Jurkat, Clone E6-1 (cell line): Measurements from ENCODE around the gene MYH9.

Source experiments
- DNase-seq: peaks from one replicate; pipeline ENCODE4 v3.0.0-alpha.2; 2011; ENCODE audit warnings: low read depth, low spot score
- H3K4me3 ChIP-seq: 2 replicates; pipeline ENCODE4 v1.5.1; 2011; ENCODE audit warnings: mild to moderate bottlenecking, low read length, control low read depth, moderate library complexity

The MYH9 gene

DNA sequence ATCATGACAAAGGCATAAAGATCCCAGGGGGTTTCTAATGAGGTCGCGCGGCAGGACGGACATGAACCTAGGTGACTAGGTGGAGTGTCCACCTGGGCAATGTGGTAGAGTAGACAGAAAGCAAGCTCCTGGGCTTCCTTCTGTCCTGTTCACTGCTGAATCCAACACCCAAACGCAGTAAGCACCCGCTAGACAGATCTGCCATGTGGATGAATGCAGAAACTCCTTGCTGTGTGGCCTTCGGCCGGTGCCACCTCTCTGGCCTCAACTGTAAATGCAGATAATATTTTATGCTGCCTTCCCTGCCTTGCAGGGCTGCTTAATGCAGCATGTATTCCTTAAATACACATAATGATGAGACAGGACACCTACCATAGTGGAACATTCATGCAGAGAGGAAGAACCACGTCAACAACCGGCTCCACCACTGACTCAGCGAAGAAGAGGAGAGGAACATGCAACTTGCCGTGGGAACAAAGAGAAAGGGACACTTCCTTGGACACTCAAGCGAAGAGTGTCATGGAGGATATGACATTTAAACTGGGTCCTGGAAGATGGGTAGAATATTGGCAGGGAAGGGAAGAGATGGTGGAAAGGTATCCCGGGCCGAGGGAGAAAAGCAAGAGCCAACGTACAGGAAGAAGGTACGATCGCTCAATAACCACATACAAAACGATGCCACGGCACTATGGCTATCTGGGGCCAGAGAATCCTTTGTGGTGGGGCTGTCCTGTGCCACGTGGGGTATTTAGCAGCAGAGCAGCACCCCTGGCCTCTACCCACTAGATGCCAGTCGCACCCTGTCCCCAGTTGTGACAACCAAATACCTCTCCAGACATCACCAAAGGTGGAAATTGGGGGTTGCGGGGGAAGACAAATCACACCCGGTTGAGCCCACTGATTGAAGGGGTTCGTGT lies 30.8 kb downstream of the MYH9 start:
- no peak for DNase-seq
- H3K4me3 ChIP-seq: no peak overlapping the region

DNA sequence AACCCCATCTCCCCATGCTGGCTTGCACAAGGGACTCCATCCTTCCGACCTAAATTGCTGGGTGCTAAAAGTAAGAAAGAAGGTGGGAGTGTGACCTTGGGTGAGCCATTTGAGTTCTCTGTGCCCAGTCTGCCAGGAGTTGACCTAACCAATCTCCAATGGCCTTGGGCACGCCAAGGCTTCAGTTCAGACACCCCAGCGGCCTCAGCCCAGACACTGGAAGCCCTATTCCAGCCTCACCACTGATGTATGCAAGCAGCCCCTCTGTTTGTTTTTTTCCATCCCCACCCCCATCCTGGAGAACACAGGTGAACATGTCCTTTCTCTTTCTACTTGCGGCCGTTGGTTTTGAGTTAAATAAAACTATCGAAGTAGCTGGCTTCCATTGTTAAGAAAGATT lies 31.9 kb downstream of the MYH9 start:
- no peak overlapping the region for H3K4me3 ChIP-seq
- no peak for DNase-seq

DNA sequence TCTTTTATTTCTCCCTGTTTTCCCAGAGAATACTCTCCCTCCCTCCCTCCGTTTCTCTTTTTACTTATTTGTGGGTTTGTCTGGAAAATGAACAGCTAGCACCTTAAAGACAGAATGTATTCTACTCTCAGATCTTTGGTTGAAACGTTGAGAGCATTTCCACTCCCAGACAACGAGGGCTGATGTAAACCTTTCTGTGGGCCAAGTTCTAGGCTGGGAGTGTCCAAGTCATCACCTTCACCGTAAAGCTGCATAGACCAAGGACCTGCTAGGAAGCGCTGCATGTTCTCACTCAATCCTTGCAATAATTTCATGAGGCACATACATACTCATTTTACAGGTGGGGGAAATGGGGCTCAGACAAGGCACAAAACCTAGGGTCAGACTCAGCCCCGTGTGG lies 32.4 kb downstream of the MYH9 start:
- no peak overlapping the region for H3K4me3 ChIP-seq
- DNase-seq: no peak

DNA sequence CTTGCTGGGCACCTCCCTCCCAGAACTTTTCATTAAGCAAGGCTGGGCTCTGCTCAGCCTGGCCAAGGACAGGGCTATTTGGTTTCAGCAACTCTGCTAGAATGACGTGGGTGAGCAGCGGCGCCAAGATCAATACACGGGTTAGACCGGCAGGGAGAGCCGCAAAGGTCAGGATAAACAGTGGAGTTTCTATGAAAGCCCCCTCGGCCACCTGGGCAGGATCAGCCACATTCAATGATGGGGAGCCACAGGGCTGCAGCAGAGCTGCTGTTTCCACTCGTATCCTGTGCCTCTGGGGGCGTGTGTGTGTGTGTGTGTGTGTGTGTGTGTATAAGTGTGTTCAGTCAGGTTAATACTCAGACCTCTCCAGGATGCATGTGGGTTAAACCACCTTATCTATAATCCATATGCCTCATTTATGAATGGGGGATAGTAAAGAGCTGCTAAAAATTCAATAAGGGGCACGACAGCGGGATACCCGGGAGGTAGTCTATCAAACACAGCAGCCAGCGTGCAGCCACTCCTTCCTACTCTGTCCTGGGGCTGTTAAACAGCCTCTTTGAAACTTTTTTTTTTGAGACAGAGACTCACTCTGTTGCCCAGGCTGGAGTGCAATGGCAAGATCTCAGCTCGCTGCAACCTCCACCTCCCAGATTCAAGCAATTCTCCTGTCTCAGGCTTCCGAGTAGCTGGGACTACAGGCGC lies 34.8 kb downstream of the MYH9 start:
- DNase-seq: no peak
- no peak overlapping the region for H3K4me3 ChIP-seq

DNA sequence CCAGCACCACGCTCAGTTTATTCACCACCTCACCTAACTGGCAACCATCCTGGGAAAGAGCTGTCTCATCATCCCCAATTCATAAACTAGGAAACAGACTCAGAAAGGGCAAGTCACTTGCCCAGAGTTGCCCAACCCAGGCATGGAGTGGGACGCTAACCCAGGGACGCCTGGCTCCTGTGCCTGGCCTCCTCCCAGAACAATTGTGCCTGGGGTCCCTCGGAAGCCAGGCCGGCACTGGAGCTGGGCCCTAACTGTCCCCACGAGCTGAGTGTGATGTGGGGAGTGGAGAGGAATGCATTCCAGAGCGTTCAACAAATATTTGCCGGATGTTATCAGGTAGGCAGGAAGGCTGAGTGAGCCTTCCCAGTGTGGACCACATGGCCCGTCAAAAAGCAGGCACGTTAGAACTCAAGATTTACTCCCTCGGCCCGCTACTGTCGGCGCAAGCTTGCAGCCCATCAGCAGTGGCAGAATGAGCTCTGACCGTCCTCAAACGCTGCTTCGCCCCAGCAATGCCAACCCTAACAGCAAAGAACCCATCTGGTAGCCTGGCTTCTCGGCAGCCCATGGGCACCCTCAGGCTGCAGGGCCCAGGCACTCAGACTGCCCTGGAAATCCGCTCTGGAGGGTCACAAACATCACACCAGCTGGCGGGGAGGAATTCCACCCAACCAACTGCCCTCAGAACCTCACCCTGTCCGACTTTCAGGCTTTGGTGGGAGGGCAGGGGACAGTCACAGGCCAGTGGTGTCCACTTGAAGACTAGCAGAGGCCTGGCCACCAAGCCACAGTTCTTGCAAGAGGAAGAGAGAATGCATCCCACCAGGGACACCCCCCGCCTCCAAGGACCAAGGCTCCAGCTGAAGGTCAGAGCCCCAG lies 35.6 kb downstream of the MYH9 start:
- no peak for DNase-seq
- no peak overlapping the region for H3K4me3 ChIP-seq

DNA sequence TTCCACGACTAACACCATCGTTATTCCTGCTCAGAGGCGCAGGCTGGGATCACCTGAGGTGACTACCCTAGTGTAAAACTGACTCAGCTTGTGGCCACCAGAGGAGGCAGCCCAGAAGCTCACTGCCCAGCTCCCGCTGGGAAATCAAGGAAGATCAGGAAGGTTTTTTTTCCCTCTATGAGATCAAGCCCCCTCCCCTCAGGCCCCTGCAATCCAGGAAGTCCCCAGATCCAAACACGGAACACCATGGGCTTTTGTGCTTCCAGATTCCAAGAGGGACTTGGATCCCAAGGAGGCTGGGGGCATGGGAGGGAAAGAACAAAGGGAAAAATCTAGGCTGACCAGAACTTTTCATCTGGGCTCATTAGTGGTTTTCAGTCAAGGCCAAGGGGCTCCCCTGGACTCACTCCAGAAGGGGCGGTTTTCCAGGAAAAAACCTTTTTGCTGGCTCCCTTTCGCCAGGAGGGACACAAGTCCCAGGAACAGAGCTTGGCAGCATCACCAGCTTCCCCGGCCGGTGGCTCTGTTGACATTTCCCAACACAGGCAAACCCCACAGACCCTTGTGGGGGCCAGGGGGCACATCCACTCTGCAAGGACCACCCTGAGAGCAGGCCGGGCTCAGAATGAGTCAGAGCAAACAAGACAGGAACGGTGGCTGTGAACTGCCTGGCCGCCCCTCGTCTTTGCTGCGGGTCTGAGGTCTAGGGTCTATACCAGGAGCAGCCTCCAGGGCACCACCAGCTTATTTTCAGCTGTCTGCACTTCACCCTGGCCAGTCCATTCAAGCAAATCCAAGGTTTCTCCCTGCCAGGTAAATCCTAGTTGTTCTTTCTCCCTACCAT lies 36.8 kb downstream of the MYH9 start:
- no peak for DNase-seq
- H3K4me3 ChIP-seq: no peak overlapping the region

DNA sequence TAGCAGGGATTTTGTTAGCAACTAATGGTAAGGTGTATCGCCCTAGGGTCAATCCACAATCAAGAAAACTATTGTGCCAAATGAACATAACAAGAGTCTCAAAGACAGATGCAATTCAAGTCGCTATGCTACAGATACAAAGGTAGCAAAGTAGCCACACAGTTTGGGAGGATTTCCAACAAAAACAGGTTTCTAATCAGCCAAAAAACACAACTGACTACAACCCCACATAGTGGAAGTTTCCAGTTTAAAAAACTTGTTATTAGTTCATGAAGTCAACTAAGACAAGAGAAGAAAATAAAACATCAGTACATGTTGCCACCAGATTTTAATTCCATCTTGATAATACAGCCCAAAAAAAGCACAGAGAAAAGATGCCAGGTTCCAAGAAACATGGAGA lies 38.0 kb downstream of the MYH9 start:
- no peak for DNase-seq
- H3K4me3 ChIP-seq: no peak overlapping the region

DNA sequence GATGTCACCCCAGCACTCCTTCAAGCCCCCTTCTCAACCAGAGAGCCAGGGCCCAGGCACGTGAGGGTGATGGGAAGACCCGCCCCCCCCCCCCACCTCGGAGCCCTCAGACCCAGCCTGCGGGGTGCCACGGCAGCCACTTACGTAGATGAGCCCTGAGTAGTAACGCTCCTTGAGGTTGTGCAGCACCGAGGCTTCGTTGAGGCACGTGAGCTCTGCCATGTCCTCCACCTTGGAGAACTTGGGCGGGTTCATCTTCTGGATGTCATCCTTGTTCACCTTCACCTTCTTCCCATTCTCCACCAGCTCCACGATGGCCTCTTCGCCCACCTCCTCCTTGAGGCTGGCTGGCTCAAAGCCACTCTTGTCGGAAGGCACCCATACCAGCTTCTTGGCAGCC lies 39.0 kb downstream of the MYH9 start:
- H3K4me3 ChIP-seq: no peak overlapping the region
- DNase-seq: no peak

DNA sequence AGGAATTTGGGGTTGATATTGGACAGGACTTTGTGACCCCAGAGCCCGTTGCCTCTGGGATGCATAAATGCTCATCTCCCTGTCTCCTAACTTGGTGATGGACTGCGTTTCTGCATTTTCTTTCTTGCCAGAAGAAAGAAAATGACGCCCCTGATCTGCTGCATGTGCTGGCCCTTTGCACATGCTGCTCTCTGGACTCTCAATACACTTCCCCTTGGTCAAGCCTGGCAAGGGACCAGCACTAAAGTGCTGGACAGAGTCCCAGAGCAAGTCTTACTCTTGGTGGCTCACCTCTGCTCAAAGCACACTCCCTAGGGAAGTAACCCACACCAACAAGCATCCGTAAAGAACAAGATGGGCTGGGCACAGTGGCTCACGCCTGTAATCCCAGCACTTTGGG lies 40.7 kb downstream of the MYH9 start:
- H3K4me3 ChIP-seq: no peak overlapping the region
- DNase-seq: no peak

DNA sequence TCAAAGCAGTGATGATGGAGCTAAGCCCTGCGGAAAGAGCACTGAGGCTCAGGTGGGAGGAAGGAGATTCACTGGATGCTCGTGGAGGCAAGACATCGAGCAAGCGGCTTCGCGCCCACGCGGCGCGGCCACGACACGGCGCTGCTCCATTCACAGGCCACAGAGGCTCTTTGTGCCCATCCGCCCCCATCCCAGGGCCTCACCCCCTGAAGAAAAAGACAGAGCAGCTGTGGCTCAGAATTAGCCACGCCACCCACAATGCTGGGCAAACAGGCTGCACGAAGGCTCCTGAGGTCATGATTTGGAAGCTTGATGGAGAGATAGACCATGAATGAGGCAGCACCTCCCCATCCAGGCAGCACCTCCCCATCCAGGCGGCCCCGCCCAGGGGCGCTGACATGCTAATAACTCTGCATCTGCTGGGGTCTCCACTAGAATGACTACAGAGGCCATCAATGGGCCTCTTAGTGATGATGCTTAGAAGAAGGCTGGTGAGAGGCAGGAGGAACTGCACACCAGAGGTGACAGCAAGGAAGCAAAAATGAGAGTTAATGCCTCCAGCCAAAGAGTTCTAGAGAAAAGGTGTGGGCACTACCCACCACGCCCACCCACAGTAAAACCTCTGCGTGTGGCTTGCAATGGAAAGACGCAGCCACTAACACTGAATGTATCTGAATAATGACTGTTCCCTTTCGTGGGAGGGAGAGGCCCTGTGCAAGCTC lies 43.5 kb downstream of the MYH9 start:
- DNase-seq: no peak
- no peak overlapping the region for H3K4me3 ChIP-seq

DNA sequence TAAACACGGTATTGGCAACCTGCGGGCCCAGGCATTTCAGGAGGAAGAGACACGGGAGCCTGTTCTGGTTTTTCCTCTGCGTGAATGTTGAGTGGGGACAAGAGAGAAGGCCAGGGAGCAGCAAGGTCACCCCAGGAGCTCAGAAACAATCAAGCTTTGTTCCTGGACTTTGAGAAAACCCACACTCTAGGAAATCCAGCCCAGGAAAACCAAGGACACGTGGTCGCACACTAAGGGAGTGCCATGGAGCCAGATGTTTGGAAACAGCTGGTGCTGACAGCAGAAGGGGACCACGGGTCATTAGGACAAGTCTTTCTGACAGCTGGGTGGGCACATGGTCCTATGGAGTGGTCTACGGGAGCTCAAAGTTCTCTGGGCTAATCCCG lies 44.1 kb downstream of the MYH9 start:
- no peak overlapping the region for H3K4me3 ChIP-seq

DNA sequence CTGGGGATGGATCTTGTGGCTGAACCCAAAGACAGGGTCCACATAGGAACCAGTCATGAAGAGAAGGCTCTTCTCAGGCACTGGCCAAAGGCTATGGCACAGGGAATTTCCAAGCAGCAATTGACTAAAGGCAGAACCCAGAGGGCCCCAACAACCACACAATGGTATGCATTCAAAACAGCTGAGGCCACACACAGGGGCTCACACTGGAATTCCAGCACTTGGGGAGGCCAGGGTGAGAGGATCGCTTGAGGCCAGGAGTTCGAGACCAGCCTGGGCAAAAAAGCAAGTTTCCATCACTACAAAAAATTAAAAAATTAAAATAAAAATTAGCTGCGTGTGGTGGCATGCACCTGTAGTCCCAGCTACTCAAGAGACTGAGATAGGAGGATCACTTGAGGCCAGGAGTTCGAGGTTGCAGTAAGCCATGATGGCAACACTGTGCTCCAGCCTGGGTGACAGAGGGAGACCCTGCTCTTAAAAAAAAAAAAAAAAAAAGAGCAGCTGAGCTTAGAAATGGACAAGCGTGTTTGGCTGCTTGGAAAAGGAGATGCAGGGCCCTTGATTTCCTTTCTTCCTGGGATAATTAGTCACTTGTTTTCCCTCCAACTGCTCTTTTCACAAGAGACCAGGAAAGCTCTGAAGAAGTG lies 44.6 kb downstream of the MYH9 start:
- DNase-seq: no peak

More for the DNA sequence above, 44.1 kb downstream of the MYH9 start:
- DNase-seq: no peak

DNA sequence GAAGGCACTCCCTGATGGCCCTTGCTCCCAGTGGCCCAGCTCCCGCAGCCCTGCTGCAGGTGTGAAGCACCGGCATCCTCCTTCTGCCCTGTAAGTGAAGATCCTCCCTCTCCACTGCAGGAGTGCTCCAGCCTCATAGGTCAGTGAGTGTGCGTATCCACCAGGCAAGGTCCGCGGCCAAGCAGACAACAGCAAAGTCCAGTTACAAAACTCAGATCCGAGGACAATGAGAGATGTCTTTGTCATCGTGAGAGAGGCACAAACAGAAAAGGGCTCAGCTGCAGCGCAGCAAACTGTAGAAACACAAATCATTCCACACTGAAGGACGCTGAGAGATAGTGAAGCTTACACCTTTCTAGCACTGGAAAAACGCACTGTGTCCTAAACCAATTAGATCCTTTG lies 46.1 kb downstream of the MYH9 start:
- no peak overlapping the region for H3K4me3 ChIP-seq
- no peak for DNase-seq

More for the DNA sequence above, 44.6 kb downstream of the MYH9 start:
- no peak overlapping the region for H3K4me3 ChIP-seq

DNA sequence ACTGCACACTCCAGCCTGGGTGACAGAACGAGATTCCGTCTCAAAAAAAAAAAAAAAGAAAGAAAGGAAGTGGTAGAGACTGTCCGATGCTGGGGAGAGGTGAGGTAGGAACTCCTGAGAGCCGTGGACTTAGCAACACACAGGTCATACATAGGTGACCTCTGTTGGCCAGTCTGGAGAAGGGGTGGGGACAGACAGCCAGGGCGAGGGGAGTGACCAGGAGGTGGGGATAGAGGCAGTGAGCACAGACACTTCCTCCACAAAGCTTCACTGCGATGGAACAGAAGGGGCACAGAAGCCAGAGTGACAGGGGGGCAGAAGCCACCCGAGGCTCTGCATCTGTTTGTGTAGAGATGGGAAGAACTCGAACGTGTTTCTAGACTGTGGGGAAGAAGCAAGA lies 47.1 kb downstream of the MYH9 start:
- H3K4me3 ChIP-seq: no peak overlapping the region
- no peak for DNase-seq

DNA sequence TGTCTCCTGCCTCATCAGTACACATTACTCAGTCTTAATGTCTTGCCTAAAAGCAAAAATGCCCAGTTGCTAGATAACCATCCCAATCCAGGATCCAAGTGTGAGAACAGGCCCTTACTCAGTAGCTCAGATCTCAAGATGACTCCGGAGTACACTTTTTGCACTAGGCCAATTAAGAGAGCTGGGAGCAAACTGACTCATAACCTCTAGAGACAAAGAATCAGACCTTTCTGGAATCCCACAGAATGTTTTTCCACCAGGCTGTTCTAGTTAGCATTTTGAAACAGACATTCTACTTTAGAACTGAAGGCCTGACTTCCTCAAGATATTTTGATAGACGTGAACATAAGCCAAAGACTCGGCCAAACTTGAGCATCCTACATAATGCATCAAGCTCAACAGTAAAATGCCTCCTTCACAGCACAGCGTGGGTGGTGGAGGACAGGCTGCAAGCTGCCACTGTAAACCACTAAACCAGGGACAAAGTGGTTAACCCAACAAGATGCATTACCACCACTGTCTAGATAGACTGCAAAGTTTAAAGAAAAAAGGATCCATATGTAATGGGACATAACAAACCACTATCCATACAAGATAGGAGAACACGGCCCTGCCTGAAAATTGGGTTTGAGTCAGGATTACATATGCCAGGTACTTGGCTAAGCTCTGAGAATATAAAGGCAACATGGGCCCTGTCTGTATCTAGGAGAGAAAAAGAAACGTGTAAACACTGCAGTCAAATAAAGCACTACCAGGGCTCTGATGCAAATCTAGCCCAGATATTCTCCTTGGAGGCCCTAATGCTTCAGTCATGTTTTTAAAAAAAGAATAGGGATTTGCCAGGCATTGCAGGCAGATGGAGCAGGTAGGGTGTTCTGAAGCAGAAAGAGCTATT lies 48.3 kb downstream of the MYH9 start:
- no peak for DNase-seq
- H3K4me3 ChIP-seq: no peak overlapping the region

DNA sequence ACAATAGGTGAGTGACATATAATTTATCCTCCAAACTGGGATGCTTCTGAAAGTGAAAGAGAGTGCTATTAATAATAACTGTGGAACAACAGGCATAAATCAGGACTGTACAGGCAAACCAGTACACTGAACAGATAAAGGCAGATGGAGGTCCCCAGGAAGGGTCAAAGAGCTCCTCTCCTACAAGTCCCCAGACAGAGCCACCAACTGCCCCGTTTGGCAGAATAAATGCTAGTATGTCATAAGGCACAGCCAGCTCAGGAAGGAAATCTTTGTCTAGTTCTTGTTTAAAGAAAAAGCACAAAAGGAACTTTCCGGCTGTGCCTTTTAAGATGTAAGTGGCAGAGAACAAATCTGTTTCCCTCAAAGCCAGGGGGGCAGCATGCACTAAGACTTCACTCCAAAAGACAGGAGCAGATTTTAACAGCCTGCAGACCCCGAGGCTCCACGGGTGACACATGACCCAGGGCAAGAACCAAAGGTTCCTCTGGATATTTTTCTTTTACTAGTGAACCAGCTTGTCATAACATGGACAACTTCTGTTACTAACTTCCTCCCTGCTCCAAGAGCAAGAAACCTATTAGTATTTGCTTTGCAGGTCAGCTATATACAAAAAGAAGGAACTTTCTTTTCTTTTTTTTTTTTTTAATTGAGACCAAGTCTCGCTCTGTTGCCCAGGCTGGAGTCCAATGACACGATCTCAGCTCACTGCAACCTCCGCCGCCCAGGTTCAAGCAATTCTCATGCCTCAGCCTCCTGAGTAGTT lies 50.2 kb downstream of the MYH9 start:
- DNase-seq: no peak
- no peak overlapping the region for H3K4me3 ChIP-seq
